GM11168 (cell line): ENCODE measurements around the gene RP9.

Experiments
- in situ Hi-C: fragments of 300-500 bp; cut with MboI; formaldehyde crosslinking; loops from one replicate; pipeline ENCODE4 v1.12.0; 2022; ENCODE audit warnings: low sequenced_read_pairs; ENCODE audit not compliant: unreplicated experiment

Gene RP9

GRCh38 chr7:33107136-33108066 lies 1.8 kb downstream of the RP9 start:
- in situ Hi-C loops = no loop called here

GRCh38 chr7:33101906-33102305 lies 7.3 kb downstream of the RP9 start:
- in situ Hi-C loops = no loop called here

GRCh38 chr7:33100770-33101169 lies 8.4 kb downstream of the RP9 start:
- in situ Hi-C loops = no loop called here

- in situ Hi-C loops = loop anchor here (25.0 kb wide), 1 partner anchor 412 kb away; no protein-coding TSS in a partner anchor
Observed at GRCh38 chr7:33099154-33099940, 9.9 kb downstream of the RP9 start.

- in situ Hi-C loops = loop anchor here (25.0 kb wide), 1 partner anchor 408 kb away; no protein-coding TSS in a partner anchor
Observed at GRCh38 chr7:33094745-33095275, 14.4 kb downstream of the RP9 start.

GRCh38 chr7:33093266-33093665 lies 15.9 kb downstream of the RP9 start:
- in situ Hi-C loops = loop anchor here (25.0 kb wide), 1 partner anchor 406 kb away; no protein-coding TSS in a partner anchor

GRCh38 chr7:33091641-33092191 lies 17.5 kb downstream of the RP9 start:
- in situ Hi-C loops = loop anchor here (25.0 kb wide), 1 partner anchor 404 kb away; no protein-coding TSS in a partner anchor

- in situ Hi-C loops = loop anchor here (25.0 kb wide), 1 partner anchor 404 kb away; no protein-coding TSS in a partner anchor
Observed at GRCh38 chr7:33091111-33091531, 18.1 kb downstream of the RP9 start.

GRCh38 chr7:33089142-33089541 lies 20.1 kb downstream of the RP9 start:
- in situ Hi-C loops = loop anchor here (25.0 kb wide), 1 partner anchor 402 kb away; no protein-coding TSS in a partner anchor

GRCh38 chr7:33087858-33088257 lies 21.3 kb downstream of the RP9 start:
- in situ Hi-C loops = loop anchor here (25.0 kb wide), 1 partner anchor 401 kb away; no protein-coding TSS in a partner anchor

- in situ Hi-C loops = loop anchor here (25.0 kb wide), 1 partner anchor 400 kb away; no protein-coding TSS in a partner anchor
Observed at GRCh38 chr7:33087356-33087755, 21.8 kb downstream of the RP9 start.

GRCh38 chr7:33079763-33080690 lies 29.2 kb downstream of the RP9 start:
- in situ Hi-C loops = loop anchor here (25.0 kb wide), 1 partner anchor 393 kb away; no protein-coding TSS in a partner anchor

GRCh38 chr7:33079096-33079495 lies 30.1 kb downstream of the RP9 start:
- in situ Hi-C loops = loop anchor here (25.0 kb wide), 1 partner anchor 392 kb away; no protein-coding TSS in a partner anchor

GRCh38 chr7:33076737-33077136 lies 32.5 kb downstream of the RP9 start:
- in situ Hi-C loops = loop anchor here (25.0 kb wide), 1 partner anchor 389 kb away; no protein-coding TSS in a partner anchor

GRCh38 chr7:33075818-33076518 lies 33.2 kb downstream of the RP9 start:
- in situ Hi-C loops = loop anchor here (25.0 kb wide), 1 partner anchor 389 kb away; no protein-coding TSS in a partner anchor

GRCh38 chr7:33073243-33073642 lies 36.0 kb downstream of the RP9 start:
- in situ Hi-C loops = no loop called here

- in situ Hi-C loops = no loop called here
Observed at GRCh38 chr7:33072471-33072870, 36.7 kb downstream of the RP9 start.

GRCh38 chr7:33070831-33071230 lies 38.4 kb downstream of the RP9 start:
- in situ Hi-C loops = no loop called here
